ENCODE measurements around the gene MCTP1.

The MCTP1 gene

GRCh38 chr5:95022967-95023695 is 261.8 kb downstream of the MCTP1 start:
- no peak for DNase-seq (ENCODE audit: low read depth)
- H3K4me3 ChIP-seq (replicated peaks; ENCODE audit: low read depth, low read length): no peak overlapping the region
- no peak for TF ChIP-seq CTCF (IDR thresholded peaks at IDR 0.05; ENCODE audit: low read length, missing control alignments)

DNA sequence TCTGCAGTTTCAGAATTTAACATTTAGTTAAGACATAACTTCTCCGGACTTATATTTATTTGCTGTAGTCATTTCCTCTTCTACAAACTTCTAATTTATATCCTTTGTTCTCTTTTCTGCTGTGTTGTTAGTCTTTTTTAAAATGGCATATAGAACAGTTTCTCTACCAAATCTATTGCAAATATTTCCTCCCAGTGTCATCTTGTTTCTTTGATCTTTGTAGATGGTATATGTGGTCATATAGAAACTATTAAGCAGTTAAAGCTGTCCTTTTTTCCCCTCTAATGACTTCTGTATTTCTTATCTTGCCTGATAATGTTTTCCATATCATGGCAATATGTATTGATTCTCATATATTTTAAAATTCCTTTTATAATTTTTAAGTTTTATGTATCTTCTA is 264.5 kb downstream of the MCTP1 start:
- no peak overlapping the region for H3K4me3 ChIP-seq (replicated peaks; ENCODE audit: low read depth, low read length)
- no peak for TF ChIP-seq CTCF (IDR thresholded peaks at IDR 0.05; ENCODE audit: low read length, missing control alignments)
- no peak for DNase-seq (ENCODE audit: low read depth)

- H3K4me3 ChIP-seq (replicated peaks; ENCODE audit: low read depth, low read length): no peak overlapping the region
- no peak for DNase-seq (ENCODE audit: low read depth)
- TF ChIP-seq CTCF (IDR thresholded peaks at IDR 0.05; ENCODE audit: low read length, missing control alignments): no peak
Observed at GRCh38 chr5:95018946-95019345, 265.9 kb downstream of the MCTP1 start.

DNA sequence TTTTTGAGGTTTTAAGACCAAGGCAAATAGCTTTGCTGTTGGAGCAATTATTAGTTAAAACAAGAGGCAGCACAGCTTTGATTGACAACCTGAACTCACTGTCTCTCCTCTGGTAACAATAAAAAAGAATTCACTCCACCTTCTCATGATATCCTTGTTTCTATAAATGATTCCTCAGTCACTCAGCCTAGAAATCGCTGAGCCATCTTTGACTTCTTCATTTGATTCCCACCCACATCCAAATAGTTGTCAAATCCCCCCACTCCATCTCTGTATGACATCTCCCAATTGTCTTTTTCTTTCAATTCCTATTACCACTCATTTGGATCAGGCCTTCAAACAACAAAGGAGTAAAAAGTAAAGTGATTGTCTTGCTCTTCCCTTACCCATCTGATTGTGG is 266.4 kb downstream of the MCTP1 start:
- no peak for DNase-seq (ENCODE audit: low read depth)
- H3K4me3 ChIP-seq (replicated peaks; ENCODE audit: low read depth, low read length): no peak overlapping the region
- no peak for TF ChIP-seq CTCF (IDR thresholded peaks at IDR 0.05; ENCODE audit: low read length, missing control alignments)

DNA sequence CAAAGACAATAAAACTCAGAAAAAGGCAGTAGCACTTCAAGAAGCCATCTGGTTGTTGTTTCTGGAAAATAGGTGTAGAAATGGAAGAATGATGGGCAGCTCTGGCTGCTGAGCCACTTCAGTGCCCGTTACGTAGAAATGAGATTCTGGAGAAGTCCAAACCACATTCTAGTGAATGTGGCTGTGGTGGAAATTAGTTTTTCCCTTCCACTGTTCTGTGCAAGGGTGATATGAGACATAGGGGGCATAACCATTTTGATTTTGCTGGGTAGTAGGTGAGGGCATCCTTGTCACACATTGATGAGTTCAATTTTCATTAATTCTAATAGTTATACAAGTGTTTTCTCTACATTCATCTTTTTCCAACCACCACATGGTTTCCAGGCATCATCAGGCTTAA is 275.1 kb downstream of the MCTP1 start:
- H3K4me3 ChIP-seq (replicated peaks; ENCODE audit: low read depth, low read length): no peak overlapping the region
- TF ChIP-seq CTCF (IDR thresholded peaks at IDR 0.05; ENCODE audit: low read length, missing control alignments): no peak
- no peak for DNase-seq (ENCODE audit: low read depth)

DNA sequence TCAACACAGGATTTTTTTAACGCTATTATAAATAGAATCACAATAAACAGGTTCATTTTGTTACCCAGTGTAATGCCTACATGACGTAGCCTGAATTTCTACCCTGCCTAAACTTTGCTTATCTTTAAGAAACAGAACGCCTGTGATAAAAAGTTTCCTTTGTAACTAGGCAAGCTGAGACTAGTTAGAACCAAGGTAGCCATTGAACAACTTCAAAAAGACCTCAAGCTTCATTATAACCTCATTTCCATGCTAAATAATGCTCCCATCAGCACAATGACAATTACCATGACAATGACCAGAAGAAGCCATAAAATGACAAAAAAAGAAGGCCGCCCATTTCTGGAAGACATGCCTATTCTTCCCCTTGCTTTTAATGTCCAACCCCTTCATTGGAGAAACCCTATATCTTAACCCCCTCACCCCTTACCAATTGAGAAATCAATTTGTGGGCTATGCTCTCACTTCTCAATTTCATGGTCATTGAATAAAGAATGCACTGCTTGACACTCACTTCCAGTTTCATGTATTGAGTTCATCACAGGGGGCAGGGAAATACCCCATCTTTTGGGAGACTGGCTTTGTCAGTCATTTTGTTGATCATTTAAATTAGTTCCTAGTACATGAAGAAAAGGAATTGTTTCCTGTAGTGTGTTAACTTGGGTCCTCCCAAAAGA is 276.8 kb downstream of the MCTP1 start:
- no peak for DNase-seq (ENCODE audit: low read depth)
- H3K4me3 ChIP-seq (replicated peaks; ENCODE audit: low read depth, low read length): no peak overlapping the region
- no peak for TF ChIP-seq CTCF (IDR thresholded peaks at IDR 0.05; ENCODE audit: low read length, missing control alignments)

GRCh38 chr5:95005811-95006210 is 279.1 kb downstream of the MCTP1 start:
- no peak overlapping the region for H3K4me3 ChIP-seq (replicated peaks; ENCODE audit: low read depth, low read length)
- DNase-seq (ENCODE audit: low read depth): no peak
- no peak for TF ChIP-seq CTCF (IDR thresholded peaks at IDR 0.05; ENCODE audit: low read length, missing control alignments)
